GM21786 (cell line): ENCODE data around the gene PDE4B.

Experiments
- ATAC-seq: cut with Tn5 transposase; IDR thresholded peaks from one replicate; pipeline ENCODE4 v1.9.1; 2021; ENCODE audit not compliant: unreplicated experiment

Gene PDE4B

GRCh38 chr1:66250075-66250474 lies 457.4 kb downstream of the PDE4B start:
- ATAC-seq: no peak

GRCh38 chr1:66250478-66250877 lies 457.8 kb downstream of the PDE4B start:
- ATAC-seq: no peak

- peak; percentile 26 for ATAC-seq
Measured at GRCh38 chr1:66251546-66251945, 458.9 kb downstream of the PDE4B start.

- ATAC-seq: peak; percentile 80
Measured at GRCh38 chr1:66253330-66253921, 460.7 kb downstream of the PDE4B start.

- ATAC-seq: no peak
Measured at GRCh38 chr1:66254785-66255184, 462.1 kb downstream of the PDE4B start.

- no peak for ATAC-seq
Measured at GRCh38 chr1:66256629-66257572, 464.2 kb downstream of the PDE4B start.

- no peak for ATAC-seq
Measured at GRCh38 chr1:66258404-66259105, 465.9 kb downstream of the PDE4B start.

GRCh38 chr1:66261364-66261763 lies 468.7 kb downstream of the PDE4B start:
- no peak for ATAC-seq

- ATAC-seq: no peak
Measured at GRCh38 chr1:66262208-66262963, 469.7 kb downstream of the PDE4B start.

- ATAC-seq: no peak
Measured at GRCh38 chr1:66265268-66265667, 472.6 kb downstream of the PDE4B start.

- no peak for ATAC-seq
Measured at GRCh38 chr1:66265796-66266195, 473.1 kb downstream of the PDE4B start.

- no peak for ATAC-seq
Measured at GRCh38 chr1:66266350-66266749, 473.7 kb downstream of the PDE4B start.

GRCh38 chr1:66266756-66267155 lies 474.1 kb downstream of the PDE4B start:
- ATAC-seq: no peak

GRCh38 chr1:66267201-66267940 lies 474.7 kb downstream of the PDE4B start:
- ATAC-seq: no peak

GRCh38 chr1:66269222-66269621 lies 476.5 kb downstream of the PDE4B start:
- no peak for ATAC-seq

- no peak for ATAC-seq
Measured at GRCh38 chr1:66270119-66270812, 477.6 kb downstream of the PDE4B start.

GRCh38 chr1:66271216-66271903 lies 478.7 kb downstream of the PDE4B start:
- ATAC-seq: no peak

- no peak for ATAC-seq
Measured at GRCh38 chr1:66271904-66272254, 479.2 kb downstream of the PDE4B start.

GRCh38 chr1:66273656-66274055 lies 481.0 kb downstream of the PDE4B start:
- ATAC-seq: no peak
